Breast epithelium (tissue), 3 donors: ENCODE measurements around the gene CNNM3.

Source experiments
- CTCF ChIP-seq, 3 donors: fragments of 450-650 bp; IDR thresholded peaks; one replicate each; pipeline ENCODE4 v1.5.1; 2016 to 2017; ENCODE audit warnings: antibody characterized with exemption in 3 of 3, mild to moderate bottlenecking in 3 of 3, moderate library complexity in 3 of 3
- POLR2AphosphoS5 ChIP-seq, 3 donors: sonication (generic); formaldehyde crosslinking; IDR thresholded peaks; one replicate each; pipeline ENCODE4 v1.6.1; 2017; ENCODE audit warnings: antibody characterized with exemption in 3 of 3

GRCh38 chr2:96831679-96832078 is 15.6 kb downstream of the CNNM3 start:
- TF ChIP-seq CTCF (IDR thresholded peaks at IDR 0.05) (no peak), POLR2AphosphoS5 (IDR thresholded peaks at IDR 0.05) (no peak)
